ENCODE measurements around the gene ESR1. TPM values are rescaled to one million over a fixed set of nuclear protein-coding genes. Genes with fewer than 3 reads are reported as not detected.

ESR1 gene
- total RNA-seq, 1 donor from 2014 or later: not detected

DNA sequence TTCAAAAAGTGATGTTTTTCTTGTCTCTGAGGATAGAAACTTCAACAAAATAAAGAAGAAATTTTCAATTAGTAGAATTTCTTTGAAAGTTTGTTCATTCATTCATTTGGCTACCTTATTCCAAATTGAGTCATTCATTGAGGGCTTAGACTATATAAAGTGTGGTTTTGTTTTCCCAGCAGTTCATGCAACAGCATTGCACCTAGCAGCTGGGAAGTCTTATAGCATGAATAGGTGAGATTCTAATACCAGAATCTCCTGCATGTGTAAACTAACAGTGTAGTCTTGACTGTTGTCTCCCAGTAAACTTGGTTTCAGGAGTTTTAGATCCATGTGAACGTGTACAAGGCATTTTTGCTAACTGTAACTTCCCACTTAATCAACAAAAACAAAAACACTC is 7.1 kb downstream of the ESR1 start:
- peaks cover 93% of the 10 kb centered on the region for H3K27me3 Mint-ChIP-seq (ENCODE audit: low read depth)

DNA sequence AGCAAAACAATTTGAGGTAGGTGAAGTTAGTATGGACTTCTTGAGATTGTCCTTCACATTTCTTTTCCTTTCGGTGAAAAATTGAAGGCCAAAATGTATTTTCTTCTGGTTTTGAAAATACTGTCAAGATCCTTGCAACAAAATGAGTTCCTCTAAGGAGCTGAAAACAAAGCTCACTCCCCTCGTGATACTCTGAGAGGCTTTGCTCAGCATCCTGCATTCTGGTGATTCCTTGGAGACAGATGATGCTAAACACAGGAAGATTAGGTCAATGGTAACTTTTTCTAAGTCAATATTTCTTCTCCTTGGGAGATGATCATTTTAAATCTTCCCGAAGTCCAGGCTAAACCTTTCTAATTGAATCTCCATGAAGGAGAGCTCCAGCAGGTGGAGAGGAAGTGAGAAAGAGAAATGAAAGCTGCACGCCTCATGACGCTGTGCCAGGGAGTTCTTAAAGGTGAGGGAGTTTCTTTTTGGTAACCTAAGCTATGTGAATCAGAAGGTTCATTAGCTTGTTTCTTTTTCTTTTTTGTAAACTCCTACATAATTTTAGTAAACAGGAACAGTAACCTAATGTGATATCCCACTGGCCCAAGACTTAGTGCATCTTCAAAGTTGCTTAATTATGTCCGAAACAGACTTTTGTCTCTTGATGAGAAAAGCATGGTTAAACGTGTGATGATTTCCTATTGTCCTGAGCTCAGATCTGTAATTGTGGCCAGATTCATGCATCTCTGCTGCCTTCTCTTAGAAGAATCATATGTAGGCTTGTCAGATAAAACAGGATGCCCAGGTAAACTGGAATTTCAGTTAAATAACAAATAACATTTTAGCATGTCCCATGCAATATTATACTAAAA is 15.0 kb downstream of the ESR1 start:
- Mint-ChIP-seq H3K27me3 (ENCODE audit: low read depth) (peaks cover 49% of the 10 kb centered on the region), H3K4me3 (no peak overlapping the region), H3K4me1 (no peaks in the 10 kb centered on the region), H3K9me3 (no peaks in the 10 kb centered on the region), H3K36me3 (no peaks in the 10 kb centered on the region), H3K27ac (no peak overlapping the region)
- no peak for DNase-seq (ENCODE audit: low spot score in 2 of 2, unreplicated experiment in 2 of 2)
- TF ChIP-seq, protein P1, sequence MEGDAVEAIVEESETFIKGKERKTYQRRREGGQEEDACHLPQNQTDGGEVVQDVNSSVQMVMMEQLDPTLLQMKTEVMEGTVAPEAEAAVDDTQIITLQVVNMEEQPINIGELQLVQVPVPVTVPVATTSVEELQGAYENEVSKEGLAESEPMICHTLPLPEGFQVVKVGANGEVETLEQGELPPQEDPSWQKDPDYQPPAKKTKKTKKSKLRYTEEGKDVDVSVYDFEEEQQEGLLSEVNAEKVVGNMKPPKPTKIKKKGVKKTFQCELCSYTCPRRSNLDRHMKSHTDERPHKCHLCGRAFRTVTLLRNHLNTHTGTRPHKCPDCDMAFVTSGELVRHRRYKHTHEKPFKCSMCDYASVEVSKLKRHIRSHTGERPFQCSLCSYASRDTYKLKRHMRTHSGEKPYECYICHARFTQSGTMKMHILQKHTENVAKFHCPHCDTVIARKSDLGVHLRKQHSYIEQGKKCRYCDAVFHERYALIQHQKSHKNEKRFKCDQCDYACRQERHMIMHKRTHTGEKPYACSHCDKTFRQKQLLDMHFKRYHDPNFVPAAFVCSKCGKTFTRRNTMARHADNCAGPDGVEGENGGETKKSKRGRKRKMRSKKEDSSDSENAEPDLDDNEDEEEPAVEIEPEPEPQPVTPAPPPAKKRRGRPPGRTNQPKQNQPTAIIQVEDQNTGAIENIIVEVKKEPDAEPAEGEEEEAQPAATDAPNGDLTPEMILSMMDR (IDR thresholded peaks at IDR 0.05; ENCODE audit: unreplicated experiment): no peak

More for the DNA sequence above, 7.1 kb downstream of the ESR1 start:
- Mint-ChIP-seq H3K27ac (no peak overlapping the region), H3K36me3 (no peaks in the 10 kb centered on the region), H3K4me3 (no peak overlapping the region), H3K4me1 (no peaks in the 10 kb centered on the region), H3K9me3 (no peaks in the 10 kb centered on the region)
- TF ChIP-seq, protein P1 (IDR thresholded peaks at IDR 0.05; ENCODE audit: unreplicated experiment): no peak
- DNase-seq (ENCODE audit: low spot score in 2 of 2, unreplicated experiment in 2 of 2): no peak

GRCh38 chr6:151826517-151827142 is 19.1 kb downstream of the ESR1 start:
- Mint-ChIP-seq H3K9me3 (no peaks in the 10 kb centered on the region), H3K27ac (no peak overlapping the region), H3K4me1 (no peaks in the 10 kb centered on the region), H3K27me3 (ENCODE audit: low read depth) (peaks cover 39% of the 10 kb centered on the region), H3K36me3 (no peaks in the 10 kb centered on the region), H3K4me3 (no peak overlapping the region)
- no peak for DNase-seq (ENCODE audit: low spot score in 2 of 2, unreplicated experiment in 2 of 2)
- TF ChIP-seq, protein P1 (IDR thresholded peaks at IDR 0.05; ENCODE audit: unreplicated experiment): no peak

- Mint-ChIP-seq H3K4me1 (no peaks in the 10 kb centered on the region), H3K9me3 (no peaks in the 10 kb centered on the region), H3K4me3 (no peak overlapping the region), H3K36me3 (no peaks in the 10 kb centered on the region), H3K27me3 (ENCODE audit: low read depth) (peaks cover 51% of the 10 kb centered on the region), H3K27ac (no peak overlapping the region)
- no peak for DNase-seq (ENCODE audit: low spot score in 2 of 2, unreplicated experiment in 2 of 2)
- TF ChIP-seq, protein P1 (IDR thresholded peaks at IDR 0.05; ENCODE audit: unreplicated experiment): no peak
Measured at GRCh38 chr6:151832710-151833109, 25.2 kb downstream of the ESR1 start.

GRCh38 chr6:151835396-151835795 is 27.9 kb downstream of the ESR1 start:
- H3K4me3 Mint-ChIP-seq: no peak overlapping the region
- DNase-seq (ENCODE audit: low spot score in 2 of 2, unreplicated experiment in 2 of 2): no peak
- no peaks in the 10 kb centered on the region for H3K36me3 Mint-ChIP-seq
- H3K4me1 Mint-ChIP-seq: no peaks in the 10 kb centered on the region
- H3K27ac Mint-ChIP-seq: no peak overlapping the region
- peaks cover 44% of the 10 kb centered on the region for H3K27me3 Mint-ChIP-seq (ENCODE audit: low read depth)
- no peaks in the 10 kb centered on the region for H3K9me3 Mint-ChIP-seq
- TF ChIP-seq, protein P1 (IDR thresholded peaks at IDR 0.05; ENCODE audit: unreplicated experiment): no peak
